ENCODE data around the gene KRTAP10-6. TPM values are rescaled to one million over a fixed set of nuclear protein-coding genes. Genes with fewer than 3 reads are reported as not detected.

KRTAP10-6 gene
- total and polyA plus RNA-seq, 2 of the 8 experiments (the other 6 are each of a cell fraction or from before 2014, with no cell fraction given) = 0.12 TPM; not detected in 1

DNA sequence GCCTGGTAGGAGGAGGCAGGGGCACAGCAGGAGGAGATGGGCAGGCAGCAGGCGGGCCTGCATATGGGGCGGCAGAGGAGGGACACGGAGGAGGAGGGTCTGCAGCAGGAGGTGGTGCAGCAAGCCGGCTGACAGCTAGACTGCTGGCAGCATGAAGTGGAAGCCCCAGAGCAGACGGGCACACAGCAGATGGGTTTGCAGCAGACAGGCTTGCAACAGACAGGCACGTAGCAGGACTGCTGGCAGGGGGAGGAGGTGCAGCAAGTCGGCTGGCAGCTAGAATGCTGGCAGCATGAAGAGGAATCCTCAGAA lies 12.5 kb downstream of the KRTAP10-6 start:
- Histone ChIP-seq H3K36me3 (ENCODE audit: control insufficient read depth in 2 of 4, insufficient read depth in 4 of 4, low read length in 3 of 4) (no peaks in the 10 kb centered on the region), H2BK12ac (ENCODE audit: low read depth, low read length) (no peak overlapping the region), H2BK120ac (replicated peaks; ENCODE audit: low read depth, low read length) (no peak overlapping the region), H2AFZ (ENCODE audit: low read length) (no peak overlapping the region), H3K4me2 (ENCODE audit: insufficient read depth in 1 of 2, low read depth in 2 of 2, low read length in 2 of 2) (no peak overlapping the region), H3K4me1 (replicated peaks in 1 of 4; ENCODE audit: control insufficient read depth in 3 of 4, insufficient read depth in 4 of 4, low read length in 3 of 4) (peaks cover 0 to 4% (median 0%) of the 10 kb centered on the region in 4 experiments; a peak in 1 of 7 replicates), H3K79me1 (ENCODE audit: low read depth, low read length) (no peaks in the 10 kb centered on the region), H3K18ac (ENCODE audit: extremely low read depth, low read length) (no peak overlapping the region), H2AK5ac (ENCODE audit: low read depth, low read length) (no peak overlapping the region), H3K14ac (ENCODE audit: insufficient read length) (no peak overlapping the region), H2BK20ac (ENCODE audit: low read length) (no peak overlapping the region), H4K20me1 (replicated peaks in 1 of 2; ENCODE audit: control insufficient read depth in 1 of 2, insufficient read depth in 2 of 2, low read length in 2 of 2) (no peaks in the 10 kb centered on the region), H2BK15ac (ENCODE audit: low read length) (no peak overlapping the region), H3K4ac (replicated peaks; ENCODE audit: insufficient read length, low read depth, low read length) (no peak overlapping the region), H4K91ac (replicated peaks; ENCODE audit: insufficient read length, low read length) (no peak overlapping the region), H3K9me3 (ENCODE audit: insufficient read depth in 2 of 2, low read depth in 1 of 2, low read length in 1 of 2) (peaks cover 0 to 9% of the 10 kb centered on the region in 2 experiments; a peak in 2 of 4 replicates), H3K23ac (ENCODE audit: insufficient read length) (no peak overlapping the region), H3K56ac (replicated peaks; ENCODE audit: insufficient read length, low read depth, low read length) (no peak overlapping the region), H3K23me2 (ENCODE audit: low read depth, low read length) (no peaks in the 10 kb centered on the region), H4K8ac (ENCODE audit: extremely low read depth, insufficient read depth, low read length) (no peak overlapping the region; the same call in 1 of the 2 replicates), H2BK5ac (ENCODE audit: low read depth, low read length) (no peak overlapping the region; the same call in 1 of the 2 replicates), H3K9ac (replicated peaks in 1 of 4; ENCODE audit: extremely low read depth in 1 of 4, low read depth in 3 of 4, low read length in 3 of 4) (no peak overlapping the region), H3K4me3 (ENCODE audit: extremely low read depth in 1 of 4, insufficient read depth in 2 of 4, low read depth in 3 of 4, low read length in 4 of 4) (no peak overlapping the region), H4K5ac (ENCODE audit: insufficient read length, low read depth, low read length) (no peak overlapping the region), H3K27ac (ENCODE audit: low read depth, low read length) (no peak overlapping the region), H3K27me3 (replicated peaks in 1 of 4; ENCODE audit: control insufficient read depth in 3 of 4, extremely low read depth in 1 of 4, insufficient read depth in 3 of 4, low read length in 3 of 4) (no peaks in the 10 kb centered on the region; a peak in 1 of 7 replicates), H3K79me2 (ENCODE audit: control insufficient read depth in 1 of 2, insufficient read depth in 2 of 2, low read length in 2 of 2) (no peaks in the 10 kb centered on the region)
- no peak for FAIRE-seq
- TF ChIP-seq MAFK (IDR thresholded peaks at IDR 0.05; ENCODE audit: low read depth, low read length) (no peak), USF2 (IDR thresholded peaks at IDR 0.05; ENCODE audit: low read length) (no peak), JUND (IDR thresholded peaks at IDR 0.05; ENCODE audit: low read length) (no peak), ZNF274 (IDR thresholded peaks at IDR 0.05; ENCODE audit: borderline replicate concordance, extremely low read depth, low read length) (no peak), CBX8 (IDR thresholded peaks at IDR 0.05; ENCODE audit: borderline replicate concordance, low read depth, low read length) (no peak)
- TF ChIP-seq, protein P1, sequence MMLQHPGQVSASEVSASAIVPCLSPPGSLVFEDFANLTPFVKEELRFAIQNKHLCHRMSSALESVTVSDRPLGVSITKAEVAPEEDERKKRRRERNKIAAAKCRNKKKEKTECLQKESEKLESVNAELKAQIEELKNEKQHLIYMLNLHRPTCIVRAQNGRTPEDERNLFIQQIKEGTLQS (IDR thresholded peaks at IDR 0.05; ENCODE audit: insufficient read depth, low read depth, low read length) = no peak
- WGBS, 2 experiments (ENCODE audit: extremely low coverage in 1 of 2, insufficient coverage in 1 of 2, insufficient read length in 1 of 2, insufficient replicate concordance in 2 of 2, low coverage in 1 of 2, low lambda C conversion rate in 2 of 2, missing lambda C conversion rate in 1 of 2) = 72% methylated on average over 3 of the region's 7 CpGs; no CpG with 5 or more reads in 1 of the 2 experiments
- peak in 1 of 2 experiments; percentile 45 for DNase-seq (ENCODE audit: low read depth in 1 of 2, low spot score in 2 of 2)
- POLR2A ChIA-PET (ENCODE audit: partially characterized antibody) = interaction anchor here (0.8 to 1.0 kb wide), 2 partner anchors 72 to 117 kb away, joined by 3 to 5 read pairs; partner anchors contain the start of gene KRTAP10-12
- CTCF ChIA-PET (ENCODE audit: partially characterized antibody) = interaction anchor here (0.6 to 1.3 kb wide), 6 partner anchors 25 to 222 kb away, joined by 3 to 4 read pairs (median 3); partner anchors contain the start of gene UBE2G2
